ENCODE data around the gene IL32. TPM values are rescaled to one million over a fixed set of nuclear protein-coding genes. Genes with fewer than 3 reads are reported as not detected.

IL32 gene
- total and polyA plus RNA-seq, 9 of the 15 experiments (the other 6 are each of a cell fraction or from before 2014, with no cell fraction given), result 0.21 to 2.2 (median 0.37) TPM; not detected in 3

GRCh38 chr16:3075523-3075915 lies 10.1 kb downstream of the IL32 start (continued):
- no peak for TF ChIP-seq RERE (CRISPR knock-in tag; IDR thresholded peaks at IDR 0.05; ENCODE audit: borderline replicate concordance)
- no peak for TF ChIP-seq NCOA4 (IDR thresholded peaks at IDR 0.05; ENCODE audit: partially characterized antibody)
- TF ChIP-seq WHSC1 (IDR thresholded peaks at IDR 0.05; ENCODE audit: low read length), result no peak
- no peak for TF ChIP-seq REST (IDR thresholded peaks at IDR 0.05; ENCODE audit: borderline replicate concordance)
- no peak for TF ChIP-seq REST (CRISPR knock-in tag; IDR thresholded peaks at IDR 0.05; ENCODE audit: low read depth)
- TF ChIP-seq GMEB1 (CRISPR knock-in tag; IDR thresholded peaks at IDR 0.05), result no peak
